GM21825 (cell line): ENCODE data around the gene HTRA1.

Experiments
- ATAC-seq: cut with Tn5 transposase; IDR thresholded peaks from one replicate; pipeline ENCODE4 v1.9.1; 2021; ENCODE audit warnings: mild to moderate bottlenecking, moderate library complexity; ENCODE audit not compliant: unreplicated experiment

Gene HTRA1

GRCh38 chr10:122461367-122461728, at the start of gene HTRA1:
HTRA1 (plus strand) TSS chr10:122461553; CDS start chr10:122461653, 100 bp downstream.
- no peak for ATAC-seq

DNA sequence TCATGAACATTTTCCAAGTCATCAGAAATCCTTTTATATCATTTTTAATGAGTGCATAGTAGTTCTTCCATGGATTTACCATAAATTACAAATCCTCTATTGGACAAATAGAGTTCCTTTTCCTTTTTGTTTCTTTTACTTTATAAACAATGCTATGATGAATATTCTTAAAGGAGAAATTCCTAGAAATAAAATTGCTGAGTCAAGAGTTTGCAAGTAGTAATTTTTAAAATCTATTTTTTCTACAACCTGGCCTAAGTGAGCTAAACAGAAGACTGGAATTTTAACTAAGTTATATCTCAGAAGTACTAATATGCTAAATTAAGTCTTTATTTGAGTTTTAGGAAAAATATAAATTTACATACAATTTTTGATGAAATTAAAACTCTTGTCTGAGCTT, 48.0 kb upstream of the HTRA1 start:
- ATAC-seq, result no peak

- ATAC-seq, result no peak
Measured at GRCh38 chr10:122417667-122418066, 43.7 kb upstream of the HTRA1 start.

- ATAC-seq, result no peak
Measured at GRCh38 chr10:122419016-122419415, 42.3 kb upstream of the HTRA1 start.

GRCh38 chr10:122419876-122420623, 41.3 kb upstream of the HTRA1 start:
- ATAC-seq, result no peak

DNA sequence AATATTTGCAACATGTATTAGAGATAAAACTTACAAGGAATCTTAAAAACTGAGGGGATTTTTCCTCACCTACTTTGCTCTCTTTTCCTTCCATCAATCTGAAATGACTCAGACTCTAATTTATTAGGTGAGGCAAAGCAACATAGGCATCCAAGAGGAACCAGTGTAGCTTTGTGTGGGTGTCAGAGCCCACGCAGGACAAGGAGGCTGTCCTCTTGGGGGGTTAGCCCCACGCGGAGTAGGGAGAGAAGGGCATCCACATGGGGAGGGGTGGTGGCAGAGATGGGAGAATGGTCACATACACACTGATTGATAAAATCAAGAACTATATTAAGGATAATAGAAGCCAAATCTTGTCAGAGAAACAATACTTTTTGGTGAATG, 40.7 kb upstream of the HTRA1 start:
- ATAC-seq, result no peak

- ATAC-seq, result no peak
Measured at GRCh38 chr10:122421054-122421625, 40.2 kb upstream of the HTRA1 start.

- no peak for ATAC-seq
Measured at GRCh38 chr10:122421742-122422141, 39.6 kb upstream of the HTRA1 start.

DNA sequence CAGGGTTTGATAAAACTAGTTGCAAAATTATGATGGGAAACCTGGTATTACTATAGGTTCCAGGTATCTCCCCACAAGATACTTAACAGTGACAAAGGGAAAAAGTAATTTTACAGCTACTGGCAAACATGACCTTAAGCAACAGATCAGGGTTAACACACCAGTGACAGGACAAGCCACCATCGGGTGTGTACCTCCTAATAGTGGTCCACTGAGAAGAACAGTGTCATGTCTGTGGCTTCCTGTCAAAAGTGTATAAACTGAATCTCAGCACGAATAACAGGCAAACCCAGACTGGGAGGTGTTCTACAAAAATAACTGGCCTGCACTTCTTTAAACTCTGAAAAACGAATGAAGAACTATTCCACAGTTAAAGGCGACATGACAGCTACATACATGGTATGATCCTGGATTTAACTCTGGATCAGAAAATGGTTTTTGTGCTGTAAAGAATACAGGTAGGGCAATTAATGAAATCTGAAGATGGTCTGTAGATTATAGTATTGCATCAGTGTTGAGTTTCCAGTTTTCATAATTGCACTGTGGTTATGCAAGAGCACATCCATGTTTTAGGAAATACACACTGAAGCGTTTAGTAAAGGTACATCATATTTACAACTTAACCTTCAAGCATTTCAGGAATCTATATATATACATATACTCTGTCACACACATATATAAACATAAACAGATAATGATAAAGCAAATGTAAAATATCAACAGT, 38.9 kb upstream of the HTRA1 start:
- no peak for ATAC-seq

GRCh38 chr10:122424059-122424458, 37.3 kb upstream of the HTRA1 start:
- no peak for ATAC-seq

- ATAC-seq, result no peak
Measured at GRCh38 chr10:122426829-122427228, 34.5 kb upstream of the HTRA1 start.

- ATAC-seq, result no peak
Measured at GRCh38 chr10:122427280-122427679, 34.1 kb upstream of the HTRA1 start.

DNA sequence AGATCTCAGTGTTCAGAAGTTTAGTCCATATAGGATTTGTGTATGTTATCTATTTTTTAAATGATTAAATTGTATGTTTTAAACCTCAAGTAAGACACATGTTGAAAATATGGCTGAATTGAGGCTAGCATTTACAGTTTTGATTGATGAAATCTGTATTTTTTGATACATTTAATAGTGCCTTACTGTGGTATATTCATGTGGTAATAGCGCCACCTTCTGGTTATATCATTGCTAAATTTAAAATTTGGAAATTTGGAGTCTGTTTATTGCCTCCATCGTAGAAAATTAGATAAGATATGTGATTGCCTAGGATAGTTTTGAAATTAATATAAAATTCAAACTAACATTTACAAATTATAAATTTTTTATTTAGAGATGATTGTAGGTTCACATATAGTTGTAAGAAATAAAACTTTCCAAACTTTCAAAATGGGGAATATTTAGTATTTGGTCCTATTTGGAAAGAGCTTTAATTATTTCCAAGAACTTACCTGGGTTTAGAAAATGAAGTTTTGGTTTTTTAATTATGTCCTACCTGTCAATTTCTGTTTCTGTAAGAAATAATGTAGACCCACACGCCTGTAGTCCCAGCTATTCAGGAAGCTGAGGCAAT, 26.0 kb upstream of the HTRA1 start:
- no peak for ATAC-seq

DNA sequence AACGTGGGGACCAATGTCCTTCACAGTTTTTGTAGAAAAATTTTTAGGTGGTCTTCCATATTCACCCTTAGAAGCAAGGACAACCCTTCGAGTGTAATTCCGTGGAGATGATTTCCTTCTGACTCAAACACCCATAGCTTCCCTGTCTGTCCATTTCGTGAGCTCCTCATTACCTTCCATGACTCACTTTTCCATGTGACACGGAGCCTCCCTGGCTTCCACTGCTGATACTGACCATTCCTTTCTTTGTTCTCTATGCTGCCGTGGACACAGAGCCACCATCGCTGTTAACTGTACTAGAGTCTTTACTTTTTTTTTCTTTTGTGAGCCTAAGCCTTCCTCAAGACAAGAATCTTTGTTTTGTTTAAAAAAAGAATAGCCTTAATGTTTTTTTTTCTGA, 19.4 kb upstream of the HTRA1 start:
- no peak for ATAC-seq

DNA sequence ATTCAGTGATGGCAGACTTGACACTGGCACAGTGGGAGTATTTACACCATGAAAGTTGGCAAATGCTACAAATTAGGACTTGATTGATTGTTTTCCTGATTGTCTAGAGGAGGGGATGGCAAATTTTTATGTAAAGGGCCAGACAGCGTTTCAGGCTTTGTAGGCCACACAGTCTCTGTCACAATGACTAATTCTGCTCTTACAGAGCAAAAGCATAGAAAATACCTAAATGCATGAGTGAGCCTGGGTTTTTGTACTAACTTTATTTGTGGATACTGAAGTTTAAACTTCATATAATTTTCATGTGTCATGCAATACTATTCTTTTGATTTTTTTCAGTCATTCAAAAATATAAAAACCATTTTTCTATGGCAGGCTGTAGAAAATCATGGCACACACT, 15.9 kb upstream of the HTRA1 start:
- ATAC-seq, result no peak

DNA sequence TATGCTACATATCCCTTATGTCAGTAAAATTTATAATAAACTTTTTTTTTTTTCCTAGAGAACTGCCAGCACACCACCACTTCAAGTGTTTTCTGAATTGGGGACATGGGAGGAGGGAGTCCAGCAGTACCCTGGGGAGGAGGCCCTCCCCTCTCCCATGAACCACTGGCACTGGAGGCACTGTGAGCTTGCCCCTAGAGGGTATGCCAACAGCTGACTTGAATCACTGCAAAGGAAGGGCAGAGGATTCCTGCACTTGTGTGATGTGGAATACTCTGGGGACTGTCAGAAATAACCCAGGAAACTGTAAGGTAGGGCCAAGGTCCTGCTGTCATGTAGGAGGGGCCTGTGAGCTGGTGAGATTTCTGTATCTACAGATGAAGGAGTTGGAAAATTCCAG, 15.4 kb upstream of the HTRA1 start:
- ATAC-seq, result no peak

DNA sequence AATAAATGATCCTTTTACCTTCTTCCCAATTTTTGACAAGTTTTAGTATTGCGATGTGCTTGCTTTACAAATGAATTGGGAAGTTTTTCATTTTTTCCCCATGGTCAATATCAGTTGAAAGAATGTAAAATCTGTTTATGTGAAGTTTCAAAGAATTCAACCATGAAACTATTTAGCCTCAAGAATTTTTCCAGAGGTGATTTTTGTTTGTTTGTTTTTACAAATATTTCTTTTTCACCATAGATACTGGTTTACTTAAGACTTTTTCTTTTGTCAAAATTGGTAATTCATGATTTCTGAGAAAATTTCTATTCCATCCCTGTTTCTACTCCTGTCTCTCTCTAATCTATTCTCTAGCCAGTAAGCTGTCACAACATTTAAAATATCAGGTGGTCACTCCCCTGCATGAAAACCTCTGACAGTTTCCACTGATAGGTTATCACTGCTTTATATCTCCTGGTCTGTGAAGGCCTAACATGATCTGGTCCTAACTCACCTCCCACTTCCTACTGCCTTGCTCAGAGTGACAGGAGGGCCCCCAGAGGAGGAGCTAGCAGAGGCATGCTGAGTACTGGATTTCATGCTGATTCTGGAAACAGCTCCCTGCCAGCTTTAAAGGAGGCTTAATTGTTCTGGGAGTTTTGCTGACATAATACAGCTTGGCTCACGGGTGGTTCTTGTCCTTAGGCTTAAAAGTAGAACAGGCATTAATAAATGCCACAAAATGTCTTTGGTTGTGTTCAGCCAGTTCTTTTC, 14.5 kb upstream of the HTRA1 start:
- no peak for ATAC-seq

- no peak for ATAC-seq
Measured at GRCh38 chr10:122448600-122448999, 12.8 kb upstream of the HTRA1 start.

GRCh38 chr10:122449153-122449552, 12.2 kb upstream of the HTRA1 start:
- no peak for ATAC-seq

GRCh38 chr10:122450353-122450990, 10.9 kb upstream of the HTRA1 start:
- ATAC-seq, result no peak

DNA sequence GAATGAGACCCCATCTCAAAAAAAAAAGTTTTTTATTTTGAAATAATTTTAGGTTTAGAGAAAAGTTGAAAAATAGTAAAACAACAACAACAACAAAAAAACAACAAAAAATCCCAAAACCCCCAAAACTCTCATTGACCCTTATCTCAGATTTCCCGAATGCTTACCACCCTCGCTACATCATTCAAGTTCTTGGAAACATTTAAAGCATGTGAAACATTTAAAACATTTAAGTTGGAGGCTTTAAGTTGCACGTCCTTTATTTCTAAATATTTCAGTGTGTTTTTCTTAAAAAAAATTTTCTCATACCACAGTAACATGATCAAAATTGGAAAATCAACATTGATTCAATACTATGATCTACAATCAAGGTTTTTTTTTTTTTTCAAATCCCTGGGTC, 7.3 kb upstream of the HTRA1 start:
- no peak for ATAC-seq
